Measurements from ENCODE around the gene IQCM. TPM values are rescaled to one million over a fixed set of nuclear protein-coding genes. Genes with fewer than 3 reads are reported as not detected.

IQCM gene
- total RNA-seq, 4 donors from 2014 or later: 0.48 TPM; not detected in 3

- intact Hi-C loops (cut with DNase I; ENCODE audit: low total_unique reads): no loop called here
- Histone ChIP-seq H3K36me3 (no peaks in the 10 kb centered on the region), H3K4me1 (no peaks in the 10 kb centered on the region), H3K9me3 (no peaks in the 10 kb centered on the region), H3K4me3 (no peak overlapping the region), H3K27me3 (no peaks in the 10 kb centered on the region), H3K27ac (no peak overlapping the region)
- TF ChIP-seq POLR2A (IDR thresholded peaks at IDR 0.05): no peak
- TF ChIP-seq, protein P1, sequence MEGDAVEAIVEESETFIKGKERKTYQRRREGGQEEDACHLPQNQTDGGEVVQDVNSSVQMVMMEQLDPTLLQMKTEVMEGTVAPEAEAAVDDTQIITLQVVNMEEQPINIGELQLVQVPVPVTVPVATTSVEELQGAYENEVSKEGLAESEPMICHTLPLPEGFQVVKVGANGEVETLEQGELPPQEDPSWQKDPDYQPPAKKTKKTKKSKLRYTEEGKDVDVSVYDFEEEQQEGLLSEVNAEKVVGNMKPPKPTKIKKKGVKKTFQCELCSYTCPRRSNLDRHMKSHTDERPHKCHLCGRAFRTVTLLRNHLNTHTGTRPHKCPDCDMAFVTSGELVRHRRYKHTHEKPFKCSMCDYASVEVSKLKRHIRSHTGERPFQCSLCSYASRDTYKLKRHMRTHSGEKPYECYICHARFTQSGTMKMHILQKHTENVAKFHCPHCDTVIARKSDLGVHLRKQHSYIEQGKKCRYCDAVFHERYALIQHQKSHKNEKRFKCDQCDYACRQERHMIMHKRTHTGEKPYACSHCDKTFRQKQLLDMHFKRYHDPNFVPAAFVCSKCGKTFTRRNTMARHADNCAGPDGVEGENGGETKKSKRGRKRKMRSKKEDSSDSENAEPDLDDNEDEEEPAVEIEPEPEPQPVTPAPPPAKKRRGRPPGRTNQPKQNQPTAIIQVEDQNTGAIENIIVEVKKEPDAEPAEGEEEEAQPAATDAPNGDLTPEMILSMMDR (IDR thresholded peaks at IDR 0.05): no peak
- no peak for DNase-seq
Observed at GRCh38 chr4:149747646-149748045, 68.0 kb downstream of the IQCM start.

DNA sequence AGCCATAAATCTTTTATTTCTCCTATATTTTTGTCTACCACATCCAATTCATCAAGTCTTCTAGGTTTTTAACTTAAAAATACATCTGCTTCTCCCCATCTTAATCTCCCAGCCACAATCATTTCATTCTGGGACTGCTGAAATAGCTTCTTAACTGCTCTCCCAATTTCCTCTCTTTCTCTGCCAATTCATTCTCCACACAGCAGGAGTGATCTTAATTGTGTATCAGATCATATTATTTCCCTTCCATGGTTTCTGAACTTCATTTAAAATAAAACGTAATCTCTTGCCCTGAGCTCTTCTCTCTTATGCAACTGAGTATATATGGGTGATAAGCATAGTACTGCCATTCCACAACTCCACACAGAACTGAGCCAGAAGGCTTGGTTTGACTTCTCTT lies 69.4 kb downstream of the IQCM start:
- Histone ChIP-seq H3K27me3 (no peaks in the 10 kb centered on the region), H3K27ac (no peak overlapping the region), H3K36me3 (no peaks in the 10 kb centered on the region), H3K4me3 (no peak overlapping the region), H3K9me3 (no peaks in the 10 kb centered on the region), H3K4me1 (no peaks in the 10 kb centered on the region)
- intact Hi-C loops (cut with DNase I; ENCODE audit: low total_unique reads): no loop called here
- TF ChIP-seq, protein P1 (IDR thresholded peaks at IDR 0.05): no peak
- no peak for TF ChIP-seq POLR2A (IDR thresholded peaks at IDR 0.05)
- DNase-seq: no peak

DNA sequence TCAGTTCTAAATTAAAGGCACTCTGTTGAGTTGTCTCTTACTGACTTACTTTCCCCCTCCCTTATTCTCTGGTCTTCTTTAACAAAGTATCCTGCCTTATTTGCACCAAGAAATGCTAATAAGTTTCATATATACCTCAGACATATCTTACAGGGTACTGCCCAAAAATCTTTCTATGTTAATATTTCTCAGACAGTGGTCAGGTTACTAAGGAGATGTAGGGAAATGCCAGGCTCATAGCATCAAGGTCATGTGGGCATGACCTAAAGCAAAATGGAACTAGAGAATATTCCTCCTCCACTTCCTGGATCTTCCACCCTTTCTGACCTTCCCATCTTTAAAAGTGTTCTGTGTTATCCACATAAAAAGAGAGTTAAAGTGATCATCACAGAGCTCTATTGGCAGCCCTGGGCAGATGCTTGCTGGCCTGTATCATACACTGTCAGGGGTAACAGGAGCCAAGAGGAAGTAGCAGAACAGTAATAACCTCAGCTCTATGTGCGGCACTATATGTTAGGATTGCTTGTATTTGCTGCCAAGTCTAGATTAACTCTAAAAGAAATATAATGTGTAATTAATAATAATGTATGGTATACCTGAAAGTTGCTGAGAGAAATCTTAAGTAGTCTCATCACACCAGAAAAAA lies 74.3 kb downstream of the IQCM start:
- no peak for DNase-seq
- Histone ChIP-seq H3K36me3 (no peaks in the 10 kb centered on the region), H3K4me3 (no peak overlapping the region), H3K4me1 (no peaks in the 10 kb centered on the region), H3K9me3 (no peaks in the 10 kb centered on the region), H3K27me3 (no peaks in the 10 kb centered on the region), H3K27ac (no peak overlapping the region)
- TF ChIP-seq POLR2A (IDR thresholded peaks at IDR 0.05): no peak
- TF ChIP-seq, protein P1 (IDR thresholded peaks at IDR 0.05): no peak
- intact Hi-C loops (cut with DNase I; ENCODE audit: low total_unique reads): no loop called here

DNA sequence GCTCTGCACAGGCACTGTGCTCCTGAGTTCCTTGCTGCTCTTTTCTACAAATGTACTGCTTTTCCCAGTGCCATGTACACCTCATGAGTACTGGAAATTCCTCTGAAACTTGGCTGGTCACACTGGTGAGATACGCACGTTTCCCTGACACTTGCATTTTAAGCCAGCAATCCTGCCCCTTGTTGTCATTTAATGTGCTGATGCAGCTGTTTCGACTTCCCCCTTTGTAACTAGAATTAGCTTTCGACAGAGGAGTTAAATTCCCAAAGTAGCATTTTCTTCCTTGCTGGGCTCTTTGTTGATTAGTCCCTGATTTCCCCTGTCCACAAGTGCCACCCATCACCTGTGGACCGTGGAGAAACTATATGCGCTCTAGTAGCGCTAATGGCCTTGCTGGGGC lies 77.5 kb downstream of the IQCM start:
- Histone ChIP-seq H3K4me3 (no peak overlapping the region), H3K9me3 (no peaks in the 10 kb centered on the region), H3K27ac (no peak overlapping the region), H3K4me1 (no peaks in the 10 kb centered on the region), H3K27me3 (no peaks in the 10 kb centered on the region), H3K36me3 (no peaks in the 10 kb centered on the region)
- DNase-seq: no peak
- no peak for TF ChIP-seq POLR2A (IDR thresholded peaks at IDR 0.05)
- TF ChIP-seq, protein P1 (IDR thresholded peaks at IDR 0.05): no peak
- intact Hi-C loops (cut with DNase I; ENCODE audit: low total_unique reads): no loop called here

- Histone ChIP-seq H3K9me3 (no peaks in the 10 kb centered on the region), H3K36me3 (no peaks in the 10 kb centered on the region), H3K27me3 (no peaks in the 10 kb centered on the region), H3K4me1 (no peaks in the 10 kb centered on the region), H3K4me3 (no peak overlapping the region), H3K27ac (no peak overlapping the region)
- intact Hi-C loops (cut with DNase I; ENCODE audit: low total_unique reads): no loop called here
- TF ChIP-seq, protein P1 (IDR thresholded peaks at IDR 0.05): no peak
- no peak for TF ChIP-seq POLR2A (IDR thresholded peaks at IDR 0.05)
- no peak for DNase-seq
Observed at GRCh38 chr4:149735796-149736195, 79.8 kb downstream of the IQCM start.
